Placental epithelial cell (primary cell): ENCODE data around the gene SLC35A3. TPM values are rescaled to one million over a fixed set of nuclear protein-coding genes. Genes with fewer than 3 reads are reported as not detected.

Source experiments
- small RNA-seq: library from RNA; depleted of rRNA; stranded (forward); fragments of <200 nt; gene quantifications from one replicate; pipeline ENCODE3, GENCODE V24; 2012
- total RNA-seq: library from RNA; depleted of rRNA; stranded (reverse); fragments of >200 nt; gene quantifications from 2 replicates; pipeline ENCODE4 v1.2.3, GENCODE V29; 2012

The SLC35A3 gene
- total RNA-seq, result 28.3 and 41.5 TPM in 2 replicates

GRCh38 chr1:99969729-99970621 is at the start of gene SLC35A3:
TSS of gene SLC35A3 (plus strand) at chr1:99969996. CDS start at chr1:99993555, 23,559 bp downstream.

Small RNAs within 50 kb of the gene (small RNA-seq; reads per million reads assigned to genes)
- gene RNU6-1318P (not detected), gene RNU6-750P (not detected)

Other genes with a start within 250 kb of the SLC35A3 start
- 8.2 and 10.1 TPM in 2 replicates for gene FRRS1, start 203.4 kb upstream of the SLC35A3 start, total RNA-seq
- gene AGL, start 119.6 kb upstream of the SLC35A3 start, total RNA-seq, result 10.2 and 14.4 TPM in 2 replicates
- gene SASS6, start 162.9 kb downstream of the SLC35A3 start, total RNA-seq, result 2.2 and 2.4 TPM in 2 replicates
- 9.5 and 10.2 TPM in 2 replicates for gene TRMT13, start 163.2 kb downstream of the SLC35A3 start, total RNA-seq
- gene LRRC39, start 208.3 kb downstream of the SLC35A3 start, total RNA-seq, result 0.22 and 0.39 TPM in 2 replicates